Activated naive CD8-positive, alpha-beta T cell treated with anti-CD3 and anti-CD28 coated beads, Interleukin-2, amount 50 U/mL, for 24 hours (primary cell): ENCODE measurements around the gene NMNAT1.
"Not testable (repeated sequence)": the region's sequence is repeated elsewhere in the genome, so short reads cannot be mapped to it uniquely, and the experiment has no call there.

Experiments
- ATAC-seq: fragments of 150-1000 bp; cut with Tn5 transposase; one replicate; pipeline ENCODE4 v1.10.0; 2021
- DNase-seq: peaks from one replicate; pipeline ENCODE4 v3.0.0; 2021
- H3K27ac Mint-ChIP-seq: one replicate; pipeline ENCODE4 v1.8.0; 2021; ENCODE audit warnings: mild to moderate bottlenecking, mixed read lengths
- H3K27me3 Mint-ChIP-seq: one replicate; pipeline ENCODE4 v1.8.0; 2021; ENCODE audit warnings: mixed read lengths
- H3K36me3 Mint-ChIP-seq: one replicate; pipeline ENCODE4 v1.8.0; 2021; ENCODE audit warnings: low read depth, mixed read lengths
- H3K4me1 Mint-ChIP-seq: one replicate; pipeline ENCODE4 v1.8.0; 2021; ENCODE audit warnings: mixed read lengths
- H3K4me3 Mint-ChIP-seq: one replicate; pipeline ENCODE4 v1.8.0; 2021; ENCODE audit warnings: mild to moderate bottlenecking, moderate library complexity, mixed read lengths
- H3K9me3 Mint-ChIP-seq: one replicate; pipeline ENCODE4 v1.8.0; 2021; ENCODE audit warnings: mixed read lengths

The NMNAT1 gene

GRCh38 chr1:9960706-9961562 lies 17.7 kb downstream of the NMNAT1 start:
- Mint-ChIP-seq H3K27me3 (no peaks in the 10 kb centered on the region), H3K9me3 (no peaks in the 10 kb centered on the region), H3K36me3 (peaks cover 2% of the 10 kb centered on the region), H3K27ac (no peak overlapping the region), H3K4me3 (no peak overlapping the region), H3K4me1 (no peaks in the 10 kb centered on the region)
- no peak for ATAC-seq
- no peak for DNase-seq

GRCh38 chr1:9984253-9984652 lies 41.0 kb downstream of the NMNAT1 start:
- ATAC-seq: no peak
- H3K4me3 Mint-ChIP-seq: no peak overlapping the region
- no peak for DNase-seq
- H3K27ac Mint-ChIP-seq: no peak overlapping the region
- no peaks in the 10 kb centered on the region for H3K4me1 Mint-ChIP-seq
- peaks cover 6% of the 10 kb centered on the region for H3K36me3 Mint-ChIP-seq
- H3K9me3 Mint-ChIP-seq: no peaks in the 10 kb centered on the region
- H3K27me3 Mint-ChIP-seq: no peaks in the 10 kb centered on the region

- Mint-ChIP-seq H3K4me3 (no peak overlapping the region), H3K36me3 (peaks cover 6% of the 10 kb centered on the region), H3K4me1 (no peaks in the 10 kb centered on the region), H3K27ac (no peak overlapping the region), H3K27me3 (no peaks in the 10 kb centered on the region), H3K9me3 (no peaks in the 10 kb centered on the region)
- ATAC-seq: no peak
- no peak for DNase-seq
Observed at GRCh38 chr1:9985001-9985400, 41.7 kb downstream of the NMNAT1 start.

- ATAC-seq: no peak
Observed at GRCh38 chr1:9989773-9990172, 46.5 kb downstream of the NMNAT1 start.

GRCh38 chr1:9990944-9991343 lies 47.7 kb downstream of the NMNAT1 start:
- H3K27me3 Mint-ChIP-seq: peaks cover 9% of the 10 kb centered on the region
- no peaks in the 10 kb centered on the region for H3K36me3 Mint-ChIP-seq
- no peak overlapping the region for H3K4me3 Mint-ChIP-seq
- no peak for DNase-seq
- no peak for ATAC-seq
- peaks cover 2% of the 10 kb centered on the region for H3K4me1 Mint-ChIP-seq
- no peak overlapping the region for H3K27ac Mint-ChIP-seq
- H3K9me3 Mint-ChIP-seq: no peaks in the 10 kb centered on the region

More at GRCh38 chr1:9989773-9990172, 46.5 kb downstream of the NMNAT1 start:
- H3K9me3 Mint-ChIP-seq: no peaks in the 10 kb centered on the region
- H3K27me3 Mint-ChIP-seq: peaks cover 7% of the 10 kb centered on the region
- no peaks in the 10 kb centered on the region for H3K36me3 Mint-ChIP-seq
- H3K4me1 Mint-ChIP-seq: peaks cover 2% of the 10 kb centered on the region
- no peak for DNase-seq
- no peak overlapping the region for H3K27ac Mint-ChIP-seq
- no peak overlapping the region for H3K4me3 Mint-ChIP-seq

GRCh38 chr1:9992910-9993309 lies 49.6 kb downstream of the NMNAT1 start:
- Mint-ChIP-seq H3K27me3 (peaks cover 16% of the 10 kb centered on the region), H3K4me3 (no peak overlapping the region), H3K4me1 (peaks cover 4% of the 10 kb centered on the region), H3K9me3 (no peaks in the 10 kb centered on the region), H3K36me3 (no peaks in the 10 kb centered on the region), H3K27ac (no peak overlapping the region)
- DNase-seq (no peak), ATAC-seq (no peak)

- ATAC-seq (no peak), DNase-seq (no peak)
- H3K36me3 Mint-ChIP-seq: no peaks in the 10 kb centered on the region
- no peak overlapping the region for H3K4me3 Mint-ChIP-seq
- peaks cover 23% of the 10 kb centered on the region for H3K27me3 Mint-ChIP-seq
- no peak overlapping the region for H3K27ac Mint-ChIP-seq
- peaks cover under 1% of the 10 kb centered on the region for H3K9me3 Mint-ChIP-seq
- H3K4me1 Mint-ChIP-seq: peaks cover 6% of the 10 kb centered on the region
Observed at GRCh38 chr1:9993561-9994075, 50.3 kb downstream of the NMNAT1 start.

- H3K4me1 Mint-ChIP-seq: peaks cover 6% of the 10 kb centered on the region
- peaks cover 32% of the 10 kb centered on the region for H3K27me3 Mint-ChIP-seq
- H3K9me3 Mint-ChIP-seq: peaks cover 4% of the 10 kb centered on the region
- H3K36me3 Mint-ChIP-seq: peaks cover 2% of the 10 kb centered on the region
- DNase-seq (peak; percentile 12), ATAC-seq (no peak)
- H3K4me3 Mint-ChIP-seq: peak within 1 kb of the TSS; percentile 59
- H3K27ac Mint-ChIP-seq: no peak within 1 kb of the TSS
Observed at GRCh38 chr1:9996624-9997582, 53.6 kb downstream of the NMNAT1 start, which contains the start of gene RBP7. Gene RBP7, plus strand, starts transcription at chr1:9997228. Its CDS starts 31 bp downstream, at chr1:9997259.

GRCh38 chr1:10001016-10001665 lies 57.9 kb downstream of the NMNAT1 start:
- no peak overlapping the region for H3K4me3 Mint-ChIP-seq
- H3K27ac Mint-ChIP-seq: no peak overlapping the region
- H3K36me3 Mint-ChIP-seq: peaks cover 2% of the 10 kb centered on the region
- H3K27me3 Mint-ChIP-seq: peaks cover 32% of the 10 kb centered on the region
- H3K9me3 Mint-ChIP-seq: peaks cover 4% of the 10 kb centered on the region
- DNase-seq (no peak), ATAC-seq (no peak)
- H3K4me1 Mint-ChIP-seq: peaks cover 6% of the 10 kb centered on the region

GRCh38 chr1:10005248-10005647 lies 62.0 kb downstream of the NMNAT1 start:
- H3K27ac Mint-ChIP-seq, H3K9me3 Mint-ChIP-seq, ATAC-seq, H3K4me3 Mint-ChIP-seq, H3K4me1 Mint-ChIP-seq, DNase-seq, H3K36me3 Mint-ChIP-seq: not testable (repeated sequence)
- peaks cover 13% of the 10 kb centered on the region for H3K27me3 Mint-ChIP-seq

GRCh38 chr1:10007169-10007568 lies 63.9 kb downstream of the NMNAT1 start:
- ATAC-seq: no peak
- DNase-seq: no peak
- Mint-ChIP-seq H3K36me3 (no peaks in the 10 kb centered on the region), H3K9me3 (no peaks in the 10 kb centered on the region), H3K4me1 (no peaks in the 10 kb centered on the region), H3K27ac (no peak overlapping the region), H3K27me3 (peaks cover 6% of the 10 kb centered on the region), H3K4me3 (no peak overlapping the region)

GRCh38 chr1:10014016-10014415 lies 70.7 kb downstream of the NMNAT1 start:
- Mint-ChIP-seq H3K36me3 (no peaks in the 10 kb centered on the region), H3K4me1 (no peaks in the 10 kb centered on the region), H3K9me3 (no peaks in the 10 kb centered on the region), H3K27ac (no peak overlapping the region), H3K4me3 (no peak overlapping the region), H3K27me3 (no peaks in the 10 kb centered on the region)
- ATAC-seq (no peak), DNase-seq (no peak)

- H3K4me3 Mint-ChIP-seq: no peak overlapping the region
Observed at GRCh38 chr1:10019561-10019960, 76.3 kb downstream of the NMNAT1 start.

GRCh38 chr1:10020086-10020485 lies 76.8 kb downstream of the NMNAT1 start:
- DNase-seq (no peak), ATAC-seq (no peak)
- no peaks in the 10 kb centered on the region for H3K4me1 Mint-ChIP-seq
- no peak overlapping the region for H3K27ac Mint-ChIP-seq
- H3K36me3 Mint-ChIP-seq: no peaks in the 10 kb centered on the region
- peaks cover 2% of the 10 kb centered on the region for H3K27me3 Mint-ChIP-seq
- no peaks in the 10 kb centered on the region for H3K9me3 Mint-ChIP-seq
- no peak overlapping the region for H3K4me3 Mint-ChIP-seq

More at GRCh38 chr1:10019561-10019960, 76.3 kb downstream of the NMNAT1 start:
- Mint-ChIP-seq H3K27ac (no peak overlapping the region), H3K27me3 (peaks cover 2% of the 10 kb centered on the region), H3K9me3 (no peaks in the 10 kb centered on the region), H3K4me1 (no peaks in the 10 kb centered on the region), H3K36me3 (no peaks in the 10 kb centered on the region)
- ATAC-seq: no peak
- DNase-seq: no peak
